GM18507 (cell line): Measurements from ENCODE around the gene SIN3A.
"Not testable (repeated sequence)": the region's sequence is repeated elsewhere in the genome, so short reads cannot be mapped to it uniquely, and the experiment has no call there.

ENCODE experiments used
- DNase-seq: peaks from one replicate; pipeline ENCODE4 v3.0.0; 2011; ENCODE audit warnings: low read depth; ENCODE audit not compliant: insufficient read length; ENCODE audit errors: extremely low spot score
- FAIRE-seq: peaks from 2 replicates; lab custom pipeline; 2011; peaks lifted over from hg19 to GRCh38; lab: Jason Lieb, UNC

The SIN3A gene

DNA sequence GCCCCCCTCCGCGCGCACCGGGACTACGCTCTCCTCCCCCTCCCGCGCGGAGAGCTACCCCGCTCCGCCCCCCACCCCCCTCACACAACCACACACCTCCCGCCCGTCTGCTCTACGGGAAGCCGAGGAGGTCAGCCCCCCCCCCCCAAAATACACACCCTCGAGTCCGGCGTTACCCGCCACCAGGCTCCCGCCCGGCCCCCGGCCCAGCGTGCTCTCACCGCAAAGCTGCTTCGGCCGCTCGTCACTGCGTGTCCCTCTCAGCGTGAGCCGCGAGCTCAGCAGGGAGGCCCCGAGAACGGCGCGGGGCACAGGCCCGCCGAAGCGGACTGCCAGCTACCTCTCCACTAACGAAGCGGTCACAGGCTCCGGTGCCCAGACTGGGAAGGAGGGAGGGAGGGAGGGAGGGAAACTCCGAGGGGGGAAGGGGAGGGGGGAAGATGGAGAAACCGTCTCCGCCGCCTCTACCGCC is 252 bp downstream of the SIN3A start:
- DNase-seq (no peak), FAIRE-seq (no peak)

- peak; percentile 58 for DNase-seq
- peak; percentile 97 for FAIRE-seq
Measured at GRCh38 chr15:75450307-75451201, 936 bp downstream of the SIN3A start.

GRCh38 chr15:75449585-75450306 is 1.7 kb downstream of the SIN3A start:
- DNase-seq (no peak), FAIRE-seq (no peak)

- not testable (repeated sequence) for FAIRE-seq, DNase-seq
Measured at GRCh38 chr15:75448171-75448570, 3.3 kb downstream of the SIN3A start.

DNA sequence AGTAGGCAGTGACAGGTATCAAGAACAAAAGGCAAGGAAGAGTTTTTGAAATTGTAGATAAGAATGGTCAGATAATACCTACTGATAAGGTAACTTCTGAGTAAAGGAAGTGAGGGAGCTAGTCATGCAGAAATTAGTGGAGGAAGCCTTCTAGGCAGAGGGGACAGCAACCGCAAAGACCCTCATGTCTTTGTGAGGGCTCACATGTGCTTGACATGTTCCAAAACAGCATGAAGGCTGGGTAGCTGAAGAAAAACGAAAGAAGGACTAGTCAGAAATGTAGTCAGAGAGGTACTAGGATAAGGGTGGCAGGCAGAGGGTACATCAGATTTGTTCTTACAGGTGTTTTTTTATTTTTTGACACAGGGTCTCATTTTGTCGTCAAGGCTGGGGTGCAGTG is 5.3 kb downstream of the SIN3A start:
- FAIRE-seq = peak; percentile 57
- no peak for DNase-seq

DNA sequence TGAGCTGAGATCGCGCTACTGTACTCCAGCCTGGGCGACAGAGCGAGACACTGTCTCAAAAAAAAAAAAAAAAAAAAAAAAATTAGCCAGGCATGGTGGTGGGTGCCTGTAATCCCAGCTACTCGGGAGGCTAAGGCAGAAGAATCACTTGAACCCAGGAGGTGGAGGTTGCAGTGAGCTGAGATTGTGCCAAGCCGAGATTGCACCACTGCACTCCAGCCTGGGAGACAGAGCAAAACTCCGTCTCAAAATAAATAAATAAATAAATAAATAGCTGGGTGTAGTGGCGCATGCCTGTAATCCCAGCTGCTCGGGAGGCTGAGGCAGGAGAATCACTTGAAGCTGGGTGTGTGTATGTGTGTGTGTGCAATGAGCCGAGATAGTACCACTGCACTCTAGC is 6.2 kb downstream of the SIN3A start:
- not testable (repeated sequence) for FAIRE-seq, DNase-seq

DNA sequence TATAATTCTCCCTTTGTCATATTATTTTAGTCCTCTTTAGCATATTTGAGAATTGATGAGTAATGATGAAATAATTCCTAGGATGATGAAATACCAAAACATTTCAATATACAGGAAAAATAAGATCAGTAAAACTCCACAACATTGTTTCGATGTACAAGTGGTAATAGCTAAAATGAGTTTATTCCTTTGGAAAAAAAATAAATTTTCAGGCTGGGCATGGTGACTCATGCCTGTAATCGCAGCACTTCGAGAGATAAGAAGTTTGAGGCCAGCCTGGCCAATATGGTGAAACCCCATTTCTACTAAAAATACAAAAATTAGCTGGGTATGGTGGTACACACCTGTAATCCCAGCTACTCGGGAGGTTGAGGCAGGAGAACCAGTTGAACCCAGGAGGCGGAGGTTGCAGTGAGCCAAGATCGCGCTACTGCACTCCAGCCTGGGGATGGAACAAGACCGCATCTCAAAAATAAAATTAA is 7.5 kb downstream of the SIN3A start:
- FAIRE-seq, DNase-seq: not testable (repeated sequence)

GRCh38 chr15:75437721-75438120 is 13.8 kb downstream of the SIN3A start:
- DNase-seq (no peak), FAIRE-seq (no peak)

DNA sequence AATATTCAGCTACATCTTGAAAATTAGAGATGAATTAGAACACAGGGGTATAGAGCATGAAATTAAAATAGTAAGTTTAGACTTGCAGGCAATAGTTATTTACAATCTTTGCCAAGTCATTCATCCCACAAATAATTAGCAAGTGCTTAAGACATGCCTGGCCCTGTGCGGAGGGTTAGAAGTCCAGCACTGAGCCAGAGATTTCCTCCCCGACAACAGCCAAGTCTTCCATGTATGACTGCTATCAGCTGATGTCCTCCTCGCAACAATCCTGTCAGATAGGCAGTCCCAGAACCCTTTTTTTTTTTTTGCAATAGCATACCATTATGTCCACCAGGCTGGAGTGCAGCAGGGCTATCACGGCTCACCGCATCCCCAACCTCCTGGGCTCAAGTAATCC is 14.6 kb downstream of the SIN3A start:
- DNase-seq = no peak
- FAIRE-seq = no peak

DNA sequence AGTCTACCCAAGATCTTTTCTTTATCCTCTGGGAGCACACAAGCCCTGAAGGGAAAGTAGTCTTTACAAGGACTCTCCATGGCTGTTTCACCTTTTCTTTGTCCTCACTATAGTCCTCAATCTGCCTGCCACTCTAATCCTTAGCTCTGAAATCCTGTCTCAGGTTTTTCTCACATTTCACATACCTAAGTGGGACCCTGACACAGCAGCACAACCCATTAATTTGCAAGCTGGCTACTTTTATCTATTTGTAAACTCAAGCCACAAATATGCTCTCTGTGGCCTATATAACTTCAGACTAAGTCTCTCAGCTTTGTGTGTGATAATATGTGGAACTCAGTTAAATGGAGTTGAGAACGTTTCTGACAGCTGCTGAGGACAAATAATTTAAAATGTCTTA is 19.8 kb downstream of the SIN3A start:
- no peak for FAIRE-seq
- DNase-seq = no peak

- DNase-seq = no peak
- no peak for FAIRE-seq
Measured at GRCh38 chr15:75431270-75431669, 20.2 kb downstream of the SIN3A start.

GRCh38 chr15:75430259-75430658 is 21.2 kb downstream of the SIN3A start:
- DNase-seq (no peak), FAIRE-seq (no peak)

GRCh38 chr15:75428152-75428551 is 23.3 kb downstream of the SIN3A start:
- DNase-seq = no peak
- no peak for FAIRE-seq

- FAIRE-seq (no peak), DNase-seq (no peak)
Measured at GRCh38 chr15:75425966-75426500, 25.5 kb downstream of the SIN3A start.

GRCh38 chr15:75422554-75422953 is 28.9 kb downstream of the SIN3A start:
- FAIRE-seq (no peak), DNase-seq (no peak)

GRCh38 chr15:75420698-75421097 is 30.8 kb downstream of the SIN3A start:
- DNase-seq (no peak), FAIRE-seq (no peak)

- DNase-seq (no peak), FAIRE-seq (no peak)
Measured at GRCh38 chr15:75416584-75416983, 34.9 kb downstream of the SIN3A start.

- FAIRE-seq (no peak), DNase-seq (no peak)
Measured at GRCh38 chr15:75410196-75410595, 41.3 kb downstream of the SIN3A start.

DNA sequence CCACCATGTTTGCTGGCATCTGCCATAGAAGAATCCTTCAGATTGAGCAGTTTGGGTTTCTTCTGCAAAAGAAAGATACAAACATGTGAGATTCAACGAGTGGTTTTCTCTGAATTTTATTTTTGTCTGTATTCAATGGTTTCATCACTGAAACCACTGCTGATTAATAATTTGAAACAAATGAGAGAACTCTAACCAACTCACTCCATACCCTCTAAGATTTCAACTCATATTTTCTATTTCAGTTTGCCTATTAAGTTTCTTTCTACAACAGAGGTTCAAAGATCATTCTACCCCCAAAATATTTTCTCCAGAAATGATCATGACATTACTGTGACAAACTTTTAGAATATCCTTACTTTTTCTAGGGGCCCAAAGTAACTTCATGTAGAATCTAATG is 44.4 kb downstream of the SIN3A start:
- FAIRE-seq = no peak
- DNase-seq = no peak

DNA sequence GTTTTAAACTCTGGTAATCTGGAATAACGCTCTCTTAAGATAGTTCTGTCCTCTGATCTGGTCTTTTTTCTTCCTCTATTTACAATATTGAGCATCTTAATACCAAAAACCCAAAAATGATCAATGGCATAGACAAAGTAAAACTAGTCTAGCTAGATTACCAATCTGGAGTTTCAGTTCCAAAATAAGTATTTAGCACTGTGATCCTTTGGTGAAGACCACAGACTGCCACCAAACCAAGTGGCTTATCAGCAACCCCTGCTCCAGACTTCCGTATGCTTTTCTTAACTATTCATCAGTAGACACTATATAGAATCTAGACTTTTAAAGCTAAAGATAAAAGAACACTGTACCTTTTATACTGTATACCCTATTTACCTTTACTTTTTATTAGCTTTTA is 47.6 kb downstream of the SIN3A start:
- FAIRE-seq (no peak), DNase-seq (no peak)
